Measurements from ENCODE around the gene ATP9B.

GRCh38 chr18:79302120-79302519 is 232.9 kb downstream of the ATP9B start:
- no peak for TF ChIP-seq EZH2phosphoT487 (IDR thresholded peaks at IDR 0.05; ENCODE audit: low read depth)
- TF ChIP-seq, protein P1, sequence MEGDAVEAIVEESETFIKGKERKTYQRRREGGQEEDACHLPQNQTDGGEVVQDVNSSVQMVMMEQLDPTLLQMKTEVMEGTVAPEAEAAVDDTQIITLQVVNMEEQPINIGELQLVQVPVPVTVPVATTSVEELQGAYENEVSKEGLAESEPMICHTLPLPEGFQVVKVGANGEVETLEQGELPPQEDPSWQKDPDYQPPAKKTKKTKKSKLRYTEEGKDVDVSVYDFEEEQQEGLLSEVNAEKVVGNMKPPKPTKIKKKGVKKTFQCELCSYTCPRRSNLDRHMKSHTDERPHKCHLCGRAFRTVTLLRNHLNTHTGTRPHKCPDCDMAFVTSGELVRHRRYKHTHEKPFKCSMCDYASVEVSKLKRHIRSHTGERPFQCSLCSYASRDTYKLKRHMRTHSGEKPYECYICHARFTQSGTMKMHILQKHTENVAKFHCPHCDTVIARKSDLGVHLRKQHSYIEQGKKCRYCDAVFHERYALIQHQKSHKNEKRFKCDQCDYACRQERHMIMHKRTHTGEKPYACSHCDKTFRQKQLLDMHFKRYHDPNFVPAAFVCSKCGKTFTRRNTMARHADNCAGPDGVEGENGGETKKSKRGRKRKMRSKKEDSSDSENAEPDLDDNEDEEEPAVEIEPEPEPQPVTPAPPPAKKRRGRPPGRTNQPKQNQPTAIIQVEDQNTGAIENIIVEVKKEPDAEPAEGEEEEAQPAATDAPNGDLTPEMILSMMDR (IDR thresholded peaks at IDR 0.05; ENCODE audit: low read depth, low read length), result no peak
